Memory B cell (primary cell): ENCODE results near the gene NR6A1.

Source experiments
- ATAC-seq: fragments of 150-1000 bp; cut with Tn5 transposase; 2 replicates; pipeline ENCODE4 v1.10.0; 2021; ENCODE audit warnings: low read depth, mild to moderate bottlenecking, moderate library complexity
- DNase-seq, 2 donors: peaks; one replicate each; pipeline ENCODE4 v3.0.0; 2022; ENCODE audit warnings: low spot score in 2 of 2
- H3K27ac Mint-ChIP-seq: one replicate; pipeline ENCODE4 v1.8.0; 2022; ENCODE audit warnings: mild to moderate bottlenecking, moderate library complexity, mixed read lengths
- H3K27me3 Mint-ChIP-seq: one replicate; pipeline ENCODE4 v1.8.0; 2022; ENCODE audit warnings: mixed read lengths
- H3K36me3 Mint-ChIP-seq: one replicate; pipeline ENCODE4 v1.8.0; 2022; ENCODE audit warnings: mild to moderate bottlenecking, mixed read lengths
- H3K4me1 Mint-ChIP-seq: one replicate; pipeline ENCODE4 v1.8.0; 2022; ENCODE audit warnings: mixed read lengths
- H3K4me3 Mint-ChIP-seq: one replicate; pipeline ENCODE4 v1.8.0; 2022; ENCODE audit warnings: mild to moderate bottlenecking, moderate library complexity, mixed read lengths
- H3K9me3 Mint-ChIP-seq: one replicate; pipeline ENCODE4 v1.8.0; 2022; ENCODE audit warnings: mixed read lengths

Gene NR6A1

DNA sequence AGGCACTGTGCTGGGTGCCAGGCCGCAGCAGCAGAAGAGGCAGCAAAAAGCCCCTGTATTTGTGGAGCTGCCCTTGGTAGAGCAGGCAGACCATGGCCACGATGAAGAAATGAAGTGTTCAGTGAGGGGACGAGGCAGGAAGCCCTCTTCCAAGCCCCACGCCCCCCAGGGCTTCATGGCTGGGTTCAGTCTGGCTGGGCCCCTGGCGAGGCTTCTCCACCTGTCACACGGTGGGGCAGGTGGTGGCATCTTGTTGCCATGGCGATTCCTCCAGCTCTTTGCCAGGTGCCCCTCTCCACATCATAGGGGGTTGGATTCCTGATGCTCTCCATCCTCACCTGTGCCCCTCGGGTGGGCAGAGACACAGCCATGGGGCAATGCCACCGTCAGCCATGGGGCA is 299.4 kb downstream of the NR6A1 start:
- Mint-ChIP-seq H3K27ac (no peak overlapping the region), H3K4me1 (peaks cover 5% of the 10 kb centered on the region), H3K27me3 (peaks cover 22% of the 10 kb centered on the region), H3K9me3 (no peaks in the 10 kb centered on the region), H3K36me3 (no peaks in the 10 kb centered on the region), H3K4me3 (no peak overlapping the region)
- DNase-seq (no peak), ATAC-seq (no peak)

GRCh38 chr9:124470726-124471125 is 300.4 kb downstream of the NR6A1 start:
- Mint-ChIP-seq H3K36me3 (no peaks in the 10 kb centered on the region), H3K4me3 (no peak overlapping the region), H3K27me3 (peaks cover 22% of the 10 kb centered on the region), H3K9me3 (no peaks in the 10 kb centered on the region), H3K4me1 (peaks cover 5% of the 10 kb centered on the region), H3K27ac (no peak overlapping the region)
- DNase-seq (no peak), ATAC-seq (no peak)

DNA sequence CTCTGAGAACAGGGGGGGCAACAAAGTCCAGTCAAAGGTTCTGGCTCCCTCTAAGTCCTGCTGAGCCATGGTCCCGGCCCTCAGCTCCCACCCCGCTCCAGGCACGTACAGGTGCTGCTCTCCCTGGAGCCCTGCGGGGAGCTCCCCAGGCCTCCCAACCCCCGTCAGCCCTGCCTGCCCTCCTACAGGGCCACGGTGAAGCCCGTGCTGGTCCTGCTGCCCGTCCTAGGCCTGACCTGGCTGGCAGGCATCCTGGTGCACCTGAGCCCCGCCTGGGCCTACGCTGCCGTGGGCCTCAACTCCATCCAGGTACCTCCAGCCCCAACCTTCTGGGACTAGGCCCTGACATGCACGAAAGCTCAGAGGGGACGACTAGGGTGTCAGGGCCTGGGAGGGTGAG is 300.8 kb downstream of the NR6A1 start:
- H3K4me1 Mint-ChIP-seq = peaks cover 5% of the 10 kb centered on the region
- DNase-seq (no peak), ATAC-seq (no peak)
- no peaks in the 10 kb centered on the region for H3K9me3 Mint-ChIP-seq
- H3K27me3 Mint-ChIP-seq = peaks cover 22% of the 10 kb centered on the region
- H3K27ac Mint-ChIP-seq = no peak overlapping the region
- no peak overlapping the region for H3K4me3 Mint-ChIP-seq
- no peaks in the 10 kb centered on the region for H3K36me3 Mint-ChIP-seq

DNA sequence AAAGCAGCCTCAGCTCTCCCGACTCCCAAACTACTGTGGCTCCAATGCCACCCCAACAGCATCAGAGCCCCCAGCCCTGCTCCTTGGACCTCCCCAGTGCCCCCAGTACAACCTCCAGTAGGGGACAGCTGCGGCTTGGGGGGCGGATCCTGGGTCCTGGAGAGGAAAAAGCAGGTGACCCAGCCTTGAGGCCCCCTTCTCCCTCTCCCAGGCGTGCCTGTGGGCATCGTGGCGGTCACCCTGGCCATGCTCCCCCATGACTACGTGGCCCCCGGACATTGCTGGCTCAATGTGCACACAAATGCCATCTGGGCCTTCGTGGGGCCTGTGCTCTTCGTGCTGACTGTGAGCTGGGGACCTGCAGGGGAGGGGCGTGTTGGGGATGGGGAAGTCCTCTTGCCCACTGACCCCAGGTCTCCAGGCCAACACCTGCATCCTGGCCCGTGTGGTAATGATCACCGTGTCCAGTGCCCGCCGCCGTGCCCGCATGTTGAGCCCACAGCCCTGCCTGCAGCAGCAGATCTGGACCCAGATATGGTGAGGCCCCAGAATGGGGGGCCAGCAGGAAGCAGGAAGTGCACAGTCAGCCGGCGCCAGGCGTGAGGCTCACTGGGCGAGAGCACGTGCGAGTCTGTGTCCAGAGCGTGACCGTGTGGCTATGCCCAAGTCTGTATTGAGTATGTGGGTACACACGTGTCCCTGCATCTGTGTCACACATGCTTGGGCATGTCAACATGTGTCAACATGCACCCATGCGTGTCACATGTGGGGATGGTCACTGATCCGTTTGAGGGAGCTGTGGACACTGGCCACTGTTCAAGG is 301.9 kb downstream of the NR6A1 start:
- Mint-ChIP-seq H3K27ac (peak overlapping the region; percentile 14), H3K4me3 (no peak overlapping the region), H3K9me3 (no peaks in the 10 kb centered on the region), H3K36me3 (no peaks in the 10 kb centered on the region), H3K27me3 (peaks cover 24% of the 10 kb centered on the region), H3K4me1 (peaks cover 5% of the 10 kb centered on the region)
- DNase-seq (no peak), ATAC-seq (no peak)

DNA sequence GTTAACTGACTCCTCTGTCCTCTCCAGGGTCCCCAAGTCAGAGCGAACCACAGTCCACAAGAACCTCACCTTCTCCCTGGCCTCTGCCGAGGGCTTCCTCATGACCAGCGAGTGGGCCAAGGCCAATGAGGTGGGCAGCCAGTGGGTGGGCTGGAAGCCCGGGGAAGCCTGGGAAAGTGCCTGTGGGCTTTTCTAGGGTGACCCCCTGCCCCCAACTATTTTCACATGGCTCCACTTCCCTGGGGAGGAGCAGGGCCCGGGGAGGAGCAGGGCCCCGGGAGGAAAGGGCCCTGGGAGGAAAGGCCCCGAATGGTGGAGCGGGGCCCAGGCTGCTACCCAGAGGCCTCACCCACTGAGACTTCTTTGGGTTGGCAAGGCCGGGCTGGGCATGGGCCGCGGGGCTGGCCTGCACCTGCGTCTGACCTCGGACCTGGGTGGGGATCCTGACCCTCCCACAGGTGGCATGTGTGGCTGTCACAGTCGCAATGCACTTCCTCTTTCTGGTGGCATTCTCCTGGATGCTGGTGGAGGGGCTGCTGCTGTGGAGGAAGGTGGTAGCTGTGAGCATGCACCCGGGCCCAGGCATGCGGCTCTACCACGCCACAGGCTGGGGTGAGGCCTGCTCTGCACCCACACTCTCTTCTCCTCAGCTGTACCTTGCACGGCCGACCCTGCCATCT is 302.9 kb downstream of the NR6A1 start:
- peaks cover 5% of the 10 kb centered on the region for H3K4me1 Mint-ChIP-seq
- no peak for DNase-seq
- ATAC-seq = peak; percentile 68
- no peaks in the 10 kb centered on the region for H3K36me3 Mint-ChIP-seq
- no peaks in the 10 kb centered on the region for H3K9me3 Mint-ChIP-seq
- peak overlapping the region; percentile 14 for H3K27ac Mint-ChIP-seq
- no peak overlapping the region for H3K4me3 Mint-ChIP-seq
- H3K27me3 Mint-ChIP-seq = peaks cover 18% of the 10 kb centered on the region

DNA sequence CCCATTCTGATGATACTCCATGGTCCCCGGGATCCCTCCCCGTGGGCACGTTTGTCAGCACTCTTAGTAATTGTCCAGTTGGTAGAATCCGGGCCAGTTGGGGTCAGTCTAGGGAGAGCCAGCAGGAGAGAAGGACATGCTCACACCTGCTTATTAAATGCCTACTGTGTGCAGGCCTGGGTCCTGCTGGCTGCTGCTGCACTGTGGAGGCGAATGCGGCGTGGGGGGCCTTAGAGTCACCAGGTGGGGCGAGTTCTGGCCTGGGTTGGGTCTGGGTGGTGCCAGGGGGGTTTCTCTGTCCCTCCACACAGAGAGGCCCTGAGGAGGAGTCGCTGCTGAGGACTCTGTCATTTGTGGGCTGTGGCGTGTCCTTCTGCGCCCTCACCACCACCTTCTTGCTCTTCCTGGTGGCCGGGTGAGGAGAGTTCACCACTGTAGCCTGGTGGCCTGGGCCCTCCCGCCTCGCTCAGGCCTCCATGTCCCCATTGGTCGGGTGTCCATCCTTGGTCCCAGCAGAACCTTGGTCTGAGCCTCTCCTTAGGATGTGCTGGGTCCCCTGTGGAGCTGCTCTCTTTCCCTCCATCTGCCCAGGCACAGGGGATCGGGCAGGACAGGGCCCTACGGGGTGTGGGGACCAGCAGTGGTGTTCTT is 303.6 kb downstream of the NR6A1 start:
- DNase-seq = no peak
- peaks cover 3% of the 10 kb centered on the region for H3K9me3 Mint-ChIP-seq
- no peak for ATAC-seq
- H3K4me1 Mint-ChIP-seq = peaks cover 5% of the 10 kb centered on the region
- no peaks in the 10 kb centered on the region for H3K36me3 Mint-ChIP-seq
- no peak overlapping the region for H3K4me3 Mint-ChIP-seq
- no peak overlapping the region for H3K27ac Mint-ChIP-seq
- peaks cover 14% of the 10 kb centered on the region for H3K27me3 Mint-ChIP-seq
